Astrocyte (in vitro differentiated cells and primary cell): ENCODE data around the gene PCSK5. TPM values are rescaled to one million over a fixed set of nuclear protein-coding genes. Genes with fewer than 3 reads are reported as not detected.

Experiments
- DNase-seq: peaks from one replicate; pipeline ENCODE4 v3.0.0-alpha.2; 2010; ENCODE audit warnings: low read depth
- FAIRE-seq: peaks from 2 replicates; lab custom pipeline; 2011; peaks lifted over from hg19 to GRCh38; lab: Jason Lieb, UNC
- H2AFZ ChIP-seq: 2 replicates; pipeline ENCODE4 v1.6.0; 2012; ENCODE audit warnings: low read depth, low read length, inconsistent platforms
- H3K27ac ChIP-seq: 2 replicates; pipeline ENCODE4 v1.5.1; 2011; ENCODE audit warnings: low read depth, low read length, inconsistent platforms
- H3K27me3 ChIP-seq: 2 replicates; pipeline ENCODE4 v1.6.0; 2011; ENCODE audit warnings: low read length, inconsistent platforms; ENCODE audit not compliant: insufficient read depth
- H3K36me3 ChIP-seq: 2 replicates; pipeline ENCODE4 v1.5.1; 2011; ENCODE audit warnings: low read length, inconsistent platforms; ENCODE audit not compliant: insufficient read depth
- H3K4me1 ChIP-seq: 2 replicates; pipeline ENCODE4 v1.5.1; 2011; ENCODE audit warnings: low read length, inconsistent platforms; ENCODE audit not compliant: insufficient read depth
- H3K4me2 ChIP-seq: 2 replicates; pipeline ENCODE4 v1.6.0; 2012; ENCODE audit warnings: low read length, inconsistent platforms
- H3K4me3 ChIP-seq: 2 replicates; pipeline ENCODE4 v1.5.1; 2011; ENCODE audit warnings: low read depth, mild to moderate bottlenecking, low read length, inconsistent platforms; ENCODE audit not compliant: insufficient read depth
- H3K79me2 ChIP-seq: 2 replicates; pipeline ENCODE4 v1.6.0; 2012; ENCODE audit warnings: mild to moderate bottlenecking, low read length, inconsistent platforms; ENCODE audit not compliant: insufficient read depth
- H3K9ac ChIP-seq: 2 replicates; pipeline ENCODE4 v1.6.0; 2012; ENCODE audit warnings: mild to moderate bottlenecking, low read length, inconsistent platforms
- H3K9me3 ChIP-seq: 2 replicates; pipeline ENCODE4 v1.5.1; 2012; ENCODE audit warnings: low read depth, mild to moderate bottlenecking, low read length, inconsistent platforms; ENCODE audit not compliant: insufficient read depth
- H4K20me1 ChIP-seq: 2 replicates; pipeline ENCODE4 v1.6.0; 2012; ENCODE audit warnings: low read length, inconsistent platforms; ENCODE audit not compliant: insufficient read depth
- H3K27ac Mint-ChIP-seq: one replicate; pipeline ENCODE4 v1.8.0; 2021; ENCODE audit warnings: mild to moderate bottlenecking, mixed read lengths; ENCODE audit not compliant: unreplicated experiment
- H3K27me3 Mint-ChIP-seq: one replicate; pipeline ENCODE4 v1.8.0; 2021; ENCODE audit warnings: low read depth, mixed read lengths; ENCODE audit not compliant: unreplicated experiment
- H3K36me3 Mint-ChIP-seq: one replicate; pipeline ENCODE4 v1.8.0; 2021; ENCODE audit warnings: low read depth, mixed read lengths; ENCODE audit not compliant: unreplicated experiment
- H3K4me1 Mint-ChIP-seq: one replicate; pipeline ENCODE4 v1.8.0; 2021; ENCODE audit warnings: low read depth, mixed read lengths; ENCODE audit not compliant: unreplicated experiment
- H3K4me3 Mint-ChIP-seq: one replicate; pipeline ENCODE4 v1.8.0; 2021; ENCODE audit warnings: mild to moderate bottlenecking, moderate library complexity, mixed read lengths; ENCODE audit not compliant: unreplicated experiment
- H3K9me3 Mint-ChIP-seq: one replicate; pipeline ENCODE4 v1.8.0; 2021; ENCODE audit warnings: mild to moderate bottlenecking, mixed read lengths; ENCODE audit not compliant: unreplicated experiment
- EZH2 ChIP-seq: IDR thresholded peaks from 2 replicates; pipeline ENCODE4 v1.6.1; 2012; ENCODE audit warnings: mild to moderate bottlenecking, low read length, inconsistent platforms; ENCODE audit not compliant: insufficient read depth
- total RNA-seq: library from RNA; stranded (reverse); gene quantifications from 2 replicates; pipeline ENCODE4 v1.2.1, GENCODE V29; 2021
- TF ChIP-seq, protein P1 (sequence below): IDR thresholded peaks from 2 replicates; pipeline ENCODE4 v1.5.1; 2011; ENCODE audit warnings: low read depth, mild to moderate bottlenecking, inconsistent platforms, low read length, moderate library complexity; ENCODE audit not compliant: insufficient read depth

The PCSK5 gene
- total RNA-seq, 1 donor from 2014 or later = 13.1 TPM

DNA sequence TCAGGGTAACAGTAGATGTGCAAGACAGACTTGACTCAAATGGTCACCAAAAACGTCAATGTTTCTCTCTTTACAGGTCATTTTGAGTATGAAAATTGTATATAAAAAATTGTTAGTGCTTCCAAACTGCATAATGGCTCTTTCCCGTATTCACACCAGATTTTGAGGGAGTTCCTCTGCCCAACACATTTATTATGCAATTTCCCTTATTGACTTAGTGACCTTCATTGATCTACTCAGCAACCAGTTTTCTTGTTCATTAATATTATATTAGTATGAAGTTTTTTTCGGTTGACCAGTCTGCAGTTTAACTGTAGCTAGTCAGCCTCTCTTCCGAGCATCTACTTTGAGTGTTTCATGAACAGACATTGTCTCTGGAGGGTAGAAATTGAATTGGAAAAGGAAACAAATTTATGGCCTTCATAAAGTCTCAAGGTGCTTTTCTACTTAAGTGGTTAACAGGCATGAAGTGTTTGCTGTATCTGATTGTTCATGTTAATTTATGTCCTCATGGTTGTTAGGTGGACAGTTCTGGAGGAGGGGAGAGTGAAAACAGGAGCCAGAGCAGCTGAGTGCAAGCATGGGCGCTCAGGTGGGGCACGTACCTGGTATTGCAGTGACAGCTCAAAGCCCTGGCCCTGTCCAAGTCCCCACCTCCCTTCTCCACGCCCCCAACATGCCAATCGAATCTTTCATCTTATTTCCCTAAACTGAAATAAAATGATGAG is 263.6 kb downstream of the PCSK5 start:
- Histone ChIP-seq H3K4me2 (no peak overlapping the region), H3K4me1 (no peaks in the 10 kb centered on the region), H3K27me3 (no peaks in the 10 kb centered on the region), H4K20me1 (no peaks in the 10 kb centered on the region), H3K79me2 (no peaks in the 10 kb centered on the region), H3K36me3 (no peaks in the 10 kb centered on the region), H3K27ac (no peak overlapping the region), H2AFZ (no peak overlapping the region), H3K4me3 (no peak overlapping the region), H3K9me3 (no peaks in the 10 kb centered on the region), H3K9ac (no peak overlapping the region)
- H3K27me3 Mint-ChIP-seq = no peaks in the 10 kb centered on the region
- H3K4me1 Mint-ChIP-seq = no peaks in the 10 kb centered on the region
- no peak for TF ChIP-seq EZH2
- TF ChIP-seq, protein P1, sequence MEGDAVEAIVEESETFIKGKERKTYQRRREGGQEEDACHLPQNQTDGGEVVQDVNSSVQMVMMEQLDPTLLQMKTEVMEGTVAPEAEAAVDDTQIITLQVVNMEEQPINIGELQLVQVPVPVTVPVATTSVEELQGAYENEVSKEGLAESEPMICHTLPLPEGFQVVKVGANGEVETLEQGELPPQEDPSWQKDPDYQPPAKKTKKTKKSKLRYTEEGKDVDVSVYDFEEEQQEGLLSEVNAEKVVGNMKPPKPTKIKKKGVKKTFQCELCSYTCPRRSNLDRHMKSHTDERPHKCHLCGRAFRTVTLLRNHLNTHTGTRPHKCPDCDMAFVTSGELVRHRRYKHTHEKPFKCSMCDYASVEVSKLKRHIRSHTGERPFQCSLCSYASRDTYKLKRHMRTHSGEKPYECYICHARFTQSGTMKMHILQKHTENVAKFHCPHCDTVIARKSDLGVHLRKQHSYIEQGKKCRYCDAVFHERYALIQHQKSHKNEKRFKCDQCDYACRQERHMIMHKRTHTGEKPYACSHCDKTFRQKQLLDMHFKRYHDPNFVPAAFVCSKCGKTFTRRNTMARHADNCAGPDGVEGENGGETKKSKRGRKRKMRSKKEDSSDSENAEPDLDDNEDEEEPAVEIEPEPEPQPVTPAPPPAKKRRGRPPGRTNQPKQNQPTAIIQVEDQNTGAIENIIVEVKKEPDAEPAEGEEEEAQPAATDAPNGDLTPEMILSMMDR = no peak
- FAIRE-seq (no peak), DNase-seq (no peak)
- peaks cover 6% of the 10 kb centered on the region for H3K36me3 Mint-ChIP-seq
- H3K27ac Mint-ChIP-seq = no peak overlapping the region
- H3K9me3 Mint-ChIP-seq = no peaks in the 10 kb centered on the region
- H3K4me3 Mint-ChIP-seq = no peak overlapping the region

DNA sequence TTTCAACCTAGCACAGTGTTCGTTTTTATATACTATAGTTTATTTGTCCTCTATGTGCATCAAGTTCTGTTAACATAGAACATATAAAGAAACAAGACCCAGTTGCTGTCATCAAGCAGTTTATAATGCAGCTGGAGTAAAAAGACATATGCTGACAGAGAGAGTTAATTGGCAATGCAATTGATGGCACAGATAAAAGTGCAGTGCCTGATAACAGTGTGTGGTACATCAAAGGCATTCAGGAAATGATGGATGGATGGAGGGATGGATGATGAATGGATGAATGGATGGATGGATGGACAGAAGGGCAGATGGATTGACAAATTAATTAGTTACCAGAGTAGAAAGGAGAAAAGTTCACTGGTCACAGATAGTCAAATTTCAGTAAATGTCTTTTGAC is 264.9 kb downstream of the PCSK5 start:
- Histone ChIP-seq H3K4me1 (no peaks in the 10 kb centered on the region), H3K9ac (no peak overlapping the region), H3K27me3 (no peaks in the 10 kb centered on the region), H2AFZ (no peak overlapping the region), H3K79me2 (no peaks in the 10 kb centered on the region), H3K36me3 (no peaks in the 10 kb centered on the region), H3K4me2 (no peak overlapping the region), H3K9me3 (no peaks in the 10 kb centered on the region), H3K4me3 (no peak overlapping the region), H3K27ac (no peak overlapping the region), H4K20me1 (no peaks in the 10 kb centered on the region)
- TF ChIP-seq, protein P1 = no peak
- no peak for TF ChIP-seq EZH2
- no peaks in the 10 kb centered on the region for H3K4me1 Mint-ChIP-seq
- FAIRE-seq = no peak
- H3K4me3 Mint-ChIP-seq = no peak overlapping the region
- H3K9me3 Mint-ChIP-seq = no peaks in the 10 kb centered on the region
- peaks cover 9% of the 10 kb centered on the region for H3K36me3 Mint-ChIP-seq
- no peaks in the 10 kb centered on the region for H3K27me3 Mint-ChIP-seq
- H3K27ac Mint-ChIP-seq = no peak overlapping the region
- no peak for DNase-seq

DNA sequence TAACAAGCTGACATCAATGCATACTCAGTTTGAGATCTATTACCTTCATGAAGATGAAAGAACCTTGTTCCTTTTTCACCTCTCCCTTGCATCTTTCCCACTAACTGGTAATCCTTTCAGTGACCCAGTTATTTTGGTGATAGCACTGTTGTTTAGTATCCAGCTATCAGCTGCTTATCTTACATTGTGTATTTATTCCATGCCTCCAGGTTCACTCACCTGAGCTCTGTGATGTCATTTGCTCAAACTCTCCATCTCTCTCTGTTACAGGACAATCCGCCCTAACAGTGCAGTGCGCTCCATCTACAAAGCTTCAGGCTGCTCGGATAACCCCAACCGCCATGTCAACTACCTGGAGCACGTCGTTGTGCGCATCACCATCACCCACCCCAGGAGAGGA is 268.2 kb downstream of the PCSK5 start:
- H3K4me1 ChIP-seq = peaks cover 10% of the 10 kb centered on the region
- H3K4me2 ChIP-seq = no peak overlapping the region
- peaks cover 12% of the 10 kb centered on the region for H3K36me3 Mint-ChIP-seq
- H3K36me3 ChIP-seq = no peaks in the 10 kb centered on the region
- H3K9me3 Mint-ChIP-seq = no peaks in the 10 kb centered on the region
- H3K79me2 ChIP-seq = no peaks in the 10 kb centered on the region
- no peak overlapping the region for H3K4me3 Mint-ChIP-seq
- no peak overlapping the region for H3K9ac ChIP-seq
- H3K27me3 Mint-ChIP-seq = no peaks in the 10 kb centered on the region
- H3K27ac ChIP-seq = no peak overlapping the region
- H3K4me3 ChIP-seq = no peak overlapping the region
- H3K27me3 ChIP-seq = no peaks in the 10 kb centered on the region
- peaks cover 21% of the 10 kb centered on the region for H3K4me1 Mint-ChIP-seq
- H2AFZ ChIP-seq = no peak overlapping the region
- no peaks in the 10 kb centered on the region for H3K9me3 ChIP-seq
- H3K27ac Mint-ChIP-seq = no peak overlapping the region
- no peaks in the 10 kb centered on the region for H4K20me1 ChIP-seq
- TF ChIP-seq, protein P1 = no peak
- no peak for TF ChIP-seq EZH2
- no peak for DNase-seq
- FAIRE-seq = no peak
